ENCODE data around the gene KRT20. TPM values are rescaled to one million over a fixed set of nuclear protein-coding genes. Genes with fewer than 3 reads are reported as not detected.

Gene KRT20
- total RNA-seq, 2 experiments from 2014 or later, result not detected

- POLR2A ChIA-PET, result interaction anchor here (1.0 kb wide), 1 partner anchor 9 kb away, joined by 3 read pairs; no protein-coding TSS in a partner anchor
- CTCF ChIA-PET, result no interaction called here
These were observed 57.1 kb downstream of the KRT20 start for GRCh38 chr17:40827746-40828453.

Other genes with a start within 250 kb of the KRT20 start
- 100 to 1,000 TPM in 1 of 2 experiments, 10 to 100 TPM in 1; 97.7 to 106 TPM for gene SMARCE1, start 237.4 kb downstream of the KRT20 start, total RNA-seq
- gene KRT222, start 220.1 kb downstream of the KRT20 start, total RNA-seq, result not detected
- not detected for gene KRT24, start 181.5 kb downstream of the KRT20 start, total RNA-seq
- not detected for gene KRT25, start 129.9 kb downstream of the KRT20 start, total RNA-seq
- not detected for gene KRT26, start 113.0 kb downstream of the KRT20 start, total RNA-seq
- not detected for gene KRT27, start 102.7 kb downstream of the KRT20 start, total RNA-seq
- not detected for gene KRT28, start 85.3 kb downstream of the KRT20 start, total RNA-seq
- gene KRT10, start 62.6 kb downstream of the KRT20 start, total RNA-seq, result 10 to 100 TPM; 44.6 to 45.2 TPM
- gene KRT12, start 18.0 kb downstream of the KRT20 start, total RNA-seq, result not detected
- gene KRT23, start 52.4 kb upstream of the KRT20 start, total RNA-seq, result not detected
- not detected for gene KRT39, start 81.7 kb upstream of the KRT20 start, total RNA-seq
- not detected for gene KRT40, start 99.1 kb upstream of the KRT20 start, total RNA-seq
- gene KRTAP3-3, start 108.9 kb upstream of the KRT20 start, total RNA-seq, result not detected
- gene KRTAP3-2, start 114.7 kb upstream of the KRT20 start, total RNA-seq, result not detected
- not detected for gene KRTAP3-1, start 123.9 kb upstream of the KRT20 start, total RNA-seq
- gene KRTAP1-5, start 142.0 kb upstream of the KRT20 start, total RNA-seq, result not detected
- gene KRTAP1-4, start 145.0 kb upstream of the KRT20 start, total RNA-seq, result not detected
- gene KRTAP1-3, start 149.6 kb upstream of the KRT20 start, total RNA-seq, result not detected
- gene KRTAP1-1, start 156.2 kb upstream of the KRT20 start, total RNA-seq, result not detected
- not detected for gene KRTAP2-1, start 162.1 kb upstream of the KRT20 start, total RNA-seq
- not detected for gene KRTAP2-2, start 170.0 kb upstream of the KRT20 start, total RNA-seq
- not detected for gene KRTAP2-3, start 174.9 kb upstream of the KRT20 start, total RNA-seq
- not detected for gene KRTAP2-4, start 180.6 kb upstream of the KRT20 start, total RNA-seq
- not detected for gene KRTAP4-7, start 198.9 kb upstream of the KRT20 start, total RNA-seq
- not detected for gene KRTAP4-8, start 212.9 kb upstream of the KRT20 start, total RNA-seq
- gene KRTAP4-16, start 217.0 kb upstream of the KRT20 start, total RNA-seq, result not detected
- gene KRTAP4-9, start 220.1 kb upstream of the KRT20 start, total RNA-seq, result not detected
- gene KRTAP4-11, start 233.1 kb upstream of the KRT20 start, total RNA-seq, result not detected
- gene KRTAP4-12, start 238.9 kb upstream of the KRT20 start, total RNA-seq, result not detected